Epithelial cell of proximal tubule (primary cell): ENCODE results near the gene GAK. TPM values are rescaled to one million over a fixed set of nuclear protein-coding genes. Genes with fewer than 3 reads are reported as not detected.

ENCODE experiments used
- DNase-seq: peaks from one replicate; pipeline ENCODE4 v3.0.0-alpha.2; 2011; ENCODE audit warnings: low read depth
- H3K4me3 ChIP-seq: 2 replicates; pipeline ENCODE4 v1.5.1; 2011; ENCODE audit warnings: low read depth, mild to moderate bottlenecking, low read length
- total RNA-seq: library from RNA; depleted of rRNA; stranded (reverse); fragments of >200 nt; gene quantifications from 2 replicates; pipeline ENCODE4 v1.2.3, GENCODE V29; 2015
- TF ChIP-seq, protein P1 (sequence below): conservative IDR thresholded peaks from 2 replicates; pipeline ENCODE4 v1.5.1; 2012; ENCODE audit warnings: low read depth, mild to moderate bottlenecking, low read length

The GAK gene
- total RNA-seq, 1 donor from 2014 or later = 123 TPM

DNA sequence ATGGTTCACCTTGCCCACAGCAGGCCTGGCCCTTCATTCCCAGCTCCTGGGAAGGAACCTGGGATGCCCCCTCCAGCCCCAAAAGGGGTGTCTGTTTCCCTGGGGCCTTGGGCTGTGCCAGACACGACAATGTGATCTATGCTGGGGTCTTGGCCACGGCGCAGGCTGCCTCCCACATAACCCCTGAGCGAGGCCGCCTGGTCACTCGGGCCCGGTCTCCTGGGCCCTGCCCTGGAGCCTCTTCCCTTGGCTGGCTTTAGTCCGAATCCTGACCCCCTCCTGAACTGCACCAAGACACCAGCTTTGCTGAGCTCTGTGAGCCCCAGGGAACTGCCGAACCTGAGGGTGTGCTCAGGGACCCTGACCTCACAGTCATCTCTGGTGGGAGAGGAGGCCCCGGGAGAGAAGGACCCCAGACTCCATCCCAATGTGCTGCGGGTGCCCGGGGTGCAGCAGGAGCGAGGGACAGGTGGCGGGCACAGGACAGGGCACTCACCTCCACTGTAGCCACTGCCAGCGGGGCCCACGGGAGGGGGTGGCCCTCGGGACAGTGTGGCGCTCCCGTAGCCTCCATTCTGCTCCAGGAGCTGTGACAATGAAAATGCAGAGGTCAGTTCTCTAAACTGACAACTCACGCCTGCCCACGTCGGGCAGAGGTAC is 42.0 kb downstream of the GAK start:
- TF ChIP-seq, protein P1, sequence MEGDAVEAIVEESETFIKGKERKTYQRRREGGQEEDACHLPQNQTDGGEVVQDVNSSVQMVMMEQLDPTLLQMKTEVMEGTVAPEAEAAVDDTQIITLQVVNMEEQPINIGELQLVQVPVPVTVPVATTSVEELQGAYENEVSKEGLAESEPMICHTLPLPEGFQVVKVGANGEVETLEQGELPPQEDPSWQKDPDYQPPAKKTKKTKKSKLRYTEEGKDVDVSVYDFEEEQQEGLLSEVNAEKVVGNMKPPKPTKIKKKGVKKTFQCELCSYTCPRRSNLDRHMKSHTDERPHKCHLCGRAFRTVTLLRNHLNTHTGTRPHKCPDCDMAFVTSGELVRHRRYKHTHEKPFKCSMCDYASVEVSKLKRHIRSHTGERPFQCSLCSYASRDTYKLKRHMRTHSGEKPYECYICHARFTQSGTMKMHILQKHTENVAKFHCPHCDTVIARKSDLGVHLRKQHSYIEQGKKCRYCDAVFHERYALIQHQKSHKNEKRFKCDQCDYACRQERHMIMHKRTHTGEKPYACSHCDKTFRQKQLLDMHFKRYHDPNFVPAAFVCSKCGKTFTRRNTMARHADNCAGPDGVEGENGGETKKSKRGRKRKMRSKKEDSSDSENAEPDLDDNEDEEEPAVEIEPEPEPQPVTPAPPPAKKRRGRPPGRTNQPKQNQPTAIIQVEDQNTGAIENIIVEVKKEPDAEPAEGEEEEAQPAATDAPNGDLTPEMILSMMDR = no peak
- no peak overlapping the region for H3K4me3 ChIP-seq
- DNase-seq = no peak

- DNase-seq = no peak
- TF ChIP-seq, protein P1 = no peak
- H3K4me3 ChIP-seq = no peak overlapping the region
Measured at GRCh38 chr4:889516-889915, 42.6 kb downstream of the GAK start.

DNA sequence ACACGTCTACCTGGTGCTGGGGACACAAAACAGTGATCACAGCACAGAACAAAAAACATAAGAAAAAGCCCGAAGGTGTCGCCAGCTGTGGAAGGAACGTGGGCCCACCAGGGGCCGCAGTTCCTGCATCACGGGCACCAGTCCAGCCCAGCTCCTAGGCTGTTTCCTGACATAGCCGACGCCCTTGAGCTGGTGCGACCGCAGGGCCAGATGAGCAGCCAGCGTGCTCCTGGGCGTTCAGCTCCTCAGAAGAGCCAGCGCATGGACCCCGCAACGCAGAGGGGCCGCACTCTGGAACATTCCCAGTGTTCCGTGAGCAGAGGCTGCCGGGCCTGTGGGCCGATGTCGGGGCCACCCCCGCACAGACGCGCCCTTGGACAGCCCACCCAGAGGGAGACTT is 44.1 kb downstream of the GAK start:
- no peak overlapping the region for H3K4me3 ChIP-seq
- no peak for DNase-seq
- TF ChIP-seq, protein P1 = no peak

DNA sequence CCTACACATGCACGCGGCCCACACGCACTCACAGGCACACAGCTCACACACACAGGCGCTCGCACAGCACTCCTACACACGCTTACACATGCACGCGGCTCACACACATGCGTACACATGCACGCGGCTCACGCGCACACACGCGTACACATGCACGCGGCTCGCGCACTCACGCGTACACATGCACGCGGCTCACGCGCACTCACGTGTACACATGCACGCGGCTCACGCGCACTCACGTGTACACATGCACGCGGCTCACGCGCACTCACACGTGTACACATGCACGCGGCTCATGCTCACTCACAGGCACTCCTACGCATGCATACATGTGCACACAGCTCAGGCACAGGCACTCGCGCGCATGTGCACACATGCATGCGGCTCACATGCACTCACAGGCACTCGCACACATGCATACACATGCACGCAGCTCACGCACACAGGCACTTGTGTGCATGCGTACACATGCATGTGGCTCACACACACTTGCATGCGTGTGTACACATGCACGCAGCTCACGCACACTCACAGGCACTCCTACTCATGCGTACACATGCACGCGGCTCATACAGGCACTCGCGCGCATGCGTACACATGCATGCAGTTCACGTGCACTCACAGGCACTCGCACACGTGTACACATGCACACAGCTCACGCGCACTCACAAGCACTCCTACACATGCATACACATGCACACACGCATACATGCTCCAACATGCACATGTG is 44.9 kb downstream of the GAK start:
- TF ChIP-seq, protein P1 = no peak
- DNase-seq = no peak
- no peak overlapping the region for H3K4me3 ChIP-seq

- no peak overlapping the region for H3K4me3 ChIP-seq
- TF ChIP-seq, protein P1 = no peak
- no peak for DNase-seq
Measured at GRCh38 chr4:886244-886643, 45.9 kb downstream of the GAK start.

GRCh38 chr4:885353-885752 is 46.8 kb downstream of the GAK start:
- TF ChIP-seq, protein P1 = no peak
- DNase-seq = no peak

More at GRCh38 chr4:885353-885752, 46.8 kb downstream of the GAK start:
- H3K4me3 ChIP-seq = no peak overlapping the region
